AG04449 (cell line): Measurements from ENCODE around the gene SEMA4B.
"Not testable (repeated sequence)": the region's sequence is repeated elsewhere in the genome, so short reads cannot be mapped to it uniquely, and the experiment has no call there.

ENCODE experiments used
- CTCF ChIA-PET: fragments of 350-600 bp; formaldehyde crosslinking; extraction: SDS; loops from one replicate; lab custom pipeline; 2021; ENCODE audit warnings: antibody characterized with exemption; lab: Yijun Ruan, JAX
- POLR2A ChIA-PET: fragments of 400-600, 350-600 bp; formaldehyde crosslinking; extraction: SDS; loops from one replicate; lab custom pipeline; 2020; ENCODE audit warnings: antibody characterized with exemption, inconsistent platforms; lab: Yijun Ruan, JAX
- DNase-seq: peaks from one replicate; pipeline ENCODE4 v3.0.0-alpha.2; 2010; ENCODE audit warnings: low read depth, low spot score
- H3K4me3 ChIP-seq: 2 replicates; pipeline ENCODE4 v1.5.1; 2011; ENCODE audit warnings: low read depth, mild to moderate bottlenecking, control low read depth, low read length
- CTCF ChIP-seq: IDR thresholded peaks from one replicate; pipeline ENCODE4 v1.5.1; 2011; ENCODE audit warnings: mild to moderate bottlenecking, moderate library complexity, low read length, control low read depth, inconsistent platforms; ENCODE audit not compliant: insufficient read depth; ENCODE audit errors: missing control alignments

SEMA4B gene

GRCh38 chr15:90271459-90272166, 70.5 kb downstream of the SEMA4B start:
- DNase-seq = no peak
- ChIA-PET POLR2A (interaction anchor here (0.5 kb wide), 1 partner anchor 257 kb away, joined by 4 read pairs; no protein-coding TSS in a partner anchor), CTCF (interaction anchor here (1.5 to 1.7 kb wide), 3 partner anchors 11 to 22 kb away, joined by 5 to 9 read pairs (median 7); no protein-coding TSS in a partner anchor)
- H3K4me3 ChIP-seq = no peak overlapping the region
- no peak for TF ChIP-seq CTCF

- DNase-seq, POLR2A ChIA-PET, H3K4me3 ChIP-seq: not testable (repeated sequence)
- CTCF ChIA-PET = interaction anchor here (1.1 kb wide), 1 partner anchor 15 kb away, joined by 3 read pairs; no protein-coding TSS in a partner anchor
These were observed 77.3 kb downstream of the SEMA4B start for GRCh38 chr15:90278467-90278866.
